Effector memory CD4-positive, alpha-beta T cell (primary cell): ENCODE results near the gene CTH.

Experiments
- DNase-seq, 3 donors: peaks; one replicate each; pipeline ENCODE4 v3.0.0-alpha.2; 2020
- H3K27ac ChIP-seq: 2 replicates; pipeline ENCODE4 v1.7.0; 2013; ENCODE audit warnings: mild to moderate bottlenecking, low read length, moderate library complexity; ENCODE audit not compliant: insufficient read depth, poor library complexity, severe bottlenecking
- H3K27me3 ChIP-seq: replicated peaks from 2 replicates; pipeline ENCODE4 v1.7.0; 2013; ENCODE audit warnings: mild to moderate bottlenecking, low read length; ENCODE audit not compliant: insufficient read depth, control insufficient read depth, poor library complexity, severe bottlenecking
- H3K36me3 ChIP-seq: 2 replicates; pipeline ENCODE4 v1.7.0; 2013; ENCODE audit warnings: mild to moderate bottlenecking, low read length, moderate library complexity; ENCODE audit not compliant: control insufficient read depth, insufficient read depth
- H3K4me1 ChIP-seq: 2 replicates; pipeline ENCODE4 v1.7.0; 2013; ENCODE audit warnings: low read length, mild to moderate bottlenecking; ENCODE audit not compliant: control insufficient read depth, insufficient read depth, poor library complexity, severe bottlenecking
- H3K4me3 ChIP-seq: 2 replicates; pipeline ENCODE4 v1.7.0; 2013; ENCODE audit warnings: low read length, low read depth, mild to moderate bottlenecking; ENCODE audit not compliant: insufficient read depth, poor library complexity, severe bottlenecking
- H3K9me3 ChIP-seq: 2 replicates; pipeline ENCODE4 v1.7.0; 2013; ENCODE audit warnings: mild to moderate bottlenecking, low read length, moderate library complexity; ENCODE audit not compliant: control insufficient read depth

The CTH gene

DNA sequence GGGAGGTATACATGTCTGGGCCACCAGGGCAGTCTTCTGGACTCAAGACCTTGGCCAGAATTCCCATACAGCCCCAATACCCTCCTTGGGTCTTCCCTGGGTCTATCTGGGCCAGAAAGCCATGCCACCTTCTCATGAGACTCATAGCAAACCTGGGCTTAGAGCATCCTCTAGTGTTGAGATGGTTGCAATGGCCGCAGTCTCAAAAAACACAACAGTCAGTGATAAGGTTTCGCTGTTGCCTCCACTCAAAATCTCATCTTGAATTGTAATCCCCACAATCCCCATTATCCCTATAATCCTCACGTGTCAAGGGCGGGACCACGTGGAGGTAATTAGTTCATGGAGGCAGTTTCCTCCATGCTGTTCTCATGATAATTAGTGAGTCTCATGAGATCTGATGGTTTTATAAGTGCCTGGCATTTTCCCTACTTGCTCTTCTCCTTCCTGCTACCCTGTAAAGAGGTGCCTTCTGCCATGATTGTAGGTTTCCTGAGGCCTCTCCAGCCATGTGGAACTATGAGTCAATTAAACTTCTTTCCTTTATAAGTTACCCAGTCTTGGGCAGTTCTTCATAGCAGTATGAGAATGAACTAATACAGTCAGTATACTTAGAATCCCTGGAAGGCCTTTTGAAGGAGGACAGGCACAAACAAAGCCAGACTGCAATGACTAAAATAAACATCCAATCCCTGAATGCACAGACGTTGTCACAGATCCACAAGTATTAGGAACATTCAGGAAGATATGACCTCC lies 77.0 kb downstream of the CTH start:
- no peaks in the 10 kb centered on the region for H3K9me3 ChIP-seq
- H3K27ac ChIP-seq: no peak overlapping the region
- DNase-seq: no peak
- H3K4me3 ChIP-seq: no peak overlapping the region
- H3K36me3 ChIP-seq: no peaks in the 10 kb centered on the region
- no peaks in the 10 kb centered on the region for H3K27me3 ChIP-seq
- no peaks in the 10 kb centered on the region for H3K4me1 ChIP-seq
